HG02943 (cell line): ENCODE measurements around the gene MYBBP1A.

Experiments used
- ATAC-seq: cut with Tn5 transposase; IDR thresholded peaks from one replicate; pipeline ENCODE4 v1.9.1; 2021; ENCODE audit warnings: mild to moderate bottlenecking, low read depth, moderate library complexity; ENCODE audit not compliant: unreplicated experiment

MYBBP1A gene

DNA sequence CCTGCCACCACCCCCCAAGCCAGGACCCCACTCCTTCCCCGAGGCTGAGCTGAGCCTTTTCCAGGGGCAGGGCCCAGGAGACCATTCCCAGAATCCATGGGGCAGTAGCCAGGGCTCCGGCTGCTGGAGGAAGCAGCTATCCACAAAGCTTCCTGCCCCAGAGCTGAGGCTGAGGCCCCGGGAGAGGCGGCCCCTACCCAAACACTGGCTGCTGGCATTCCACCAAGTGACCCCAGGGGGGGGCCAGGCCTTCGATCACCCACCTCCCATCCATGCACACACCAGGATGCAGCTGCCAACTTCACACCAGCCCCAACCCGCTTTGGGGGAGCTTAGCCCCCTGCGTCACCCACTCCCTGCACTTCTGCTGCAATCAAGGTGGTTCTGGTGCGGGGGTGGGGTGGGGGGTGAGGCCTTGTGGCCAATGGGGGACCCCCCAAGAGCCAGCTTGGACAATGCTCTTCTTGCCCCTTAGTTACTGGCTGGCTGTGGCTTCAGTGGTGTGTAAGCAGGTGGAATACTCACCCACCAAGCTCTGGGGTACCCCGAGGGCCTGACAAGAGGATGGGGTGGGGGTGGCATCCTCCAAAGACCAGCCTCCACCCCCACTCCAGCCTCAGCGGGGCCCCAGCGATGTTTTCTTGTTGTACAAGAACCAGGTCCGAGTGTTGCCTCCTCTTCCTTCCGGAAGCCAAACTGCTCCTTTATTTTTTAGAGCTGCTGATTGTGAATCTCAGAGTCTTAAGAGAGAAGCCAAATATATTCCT lies 16.8 kb downstream of the MYBBP1A start:
- no peak for ATAC-seq

- ATAC-seq = no peak
Measured at GRCh38 chr17:4537451-4538235, 17.5 kb downstream of the MYBBP1A start.

DNA sequence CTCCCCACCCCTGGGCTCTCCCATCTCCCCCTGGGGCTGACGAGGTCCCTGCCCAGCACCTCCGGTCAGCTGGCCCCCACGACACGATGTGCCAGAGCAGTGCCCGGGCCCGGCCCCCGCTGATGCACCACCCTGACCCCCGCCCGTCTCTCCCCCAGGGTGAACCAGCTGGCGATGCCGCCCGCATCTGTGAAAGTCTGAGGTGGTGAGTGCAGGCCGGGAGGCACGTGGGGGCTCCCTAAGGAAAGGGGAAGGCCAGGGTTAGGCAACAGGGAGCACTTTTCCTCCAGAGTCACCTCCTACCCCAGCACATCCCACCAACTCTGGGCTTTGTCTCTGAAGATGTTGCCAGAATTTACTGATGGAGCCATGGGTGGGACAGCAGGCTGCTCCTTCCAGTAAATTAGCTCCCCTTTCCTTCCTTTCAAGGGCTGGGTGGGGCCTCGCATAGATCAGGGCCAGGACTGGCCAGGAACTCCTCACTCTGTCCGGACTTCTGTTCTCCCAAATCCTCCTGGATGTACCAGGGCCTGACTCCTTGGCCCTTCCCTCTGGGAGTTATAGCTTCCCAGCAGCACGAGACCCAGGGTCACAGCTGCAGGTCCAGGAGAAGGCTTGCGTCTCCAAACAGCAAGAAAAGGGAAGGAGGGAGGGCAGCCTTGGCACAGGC lies 18.3 kb downstream of the MYBBP1A start:
- ATAC-seq = no peak

- ATAC-seq = no peak
Measured at GRCh38 chr17:4536259-4536741, 18.9 kb downstream of the MYBBP1A start.

DNA sequence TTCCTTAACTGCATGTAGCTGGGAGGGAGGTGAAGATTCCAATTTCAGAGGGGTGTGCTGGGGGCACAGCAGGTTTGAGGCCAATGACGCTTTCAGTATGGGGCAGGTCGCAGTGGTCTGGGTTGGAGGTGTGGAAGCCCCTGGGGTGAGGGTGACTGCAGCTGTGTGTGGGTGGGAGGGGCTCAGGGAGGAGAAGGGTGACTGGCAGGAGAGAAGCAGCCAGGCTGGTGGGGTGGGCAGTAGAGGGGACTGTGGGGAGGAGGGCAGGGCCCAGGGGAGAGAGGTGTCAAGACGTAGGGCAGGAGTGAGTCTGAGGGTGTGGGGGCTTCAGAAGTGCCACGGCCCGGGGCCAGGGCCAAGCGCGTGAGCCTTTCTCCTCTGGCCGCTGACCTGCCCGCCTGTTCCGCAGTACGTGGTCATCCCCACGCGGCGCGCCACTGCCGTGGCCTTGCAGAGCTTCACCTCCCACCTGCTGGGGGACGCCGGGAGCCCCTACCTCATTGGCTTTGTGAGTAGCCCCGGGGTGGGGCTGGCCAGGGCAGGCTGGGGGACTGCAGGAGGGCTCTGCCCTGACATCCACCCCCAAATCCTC lies 19.4 kb downstream of the MYBBP1A start:
- no peak for ATAC-seq

GRCh38 chr17:4534928-4535666 lies 20.1 kb downstream of the MYBBP1A start:
- no peak for ATAC-seq

GRCh38 chr17:4534515-4534914 lies 20.7 kb downstream of the MYBBP1A start:
- ATAC-seq = no peak

DNA sequence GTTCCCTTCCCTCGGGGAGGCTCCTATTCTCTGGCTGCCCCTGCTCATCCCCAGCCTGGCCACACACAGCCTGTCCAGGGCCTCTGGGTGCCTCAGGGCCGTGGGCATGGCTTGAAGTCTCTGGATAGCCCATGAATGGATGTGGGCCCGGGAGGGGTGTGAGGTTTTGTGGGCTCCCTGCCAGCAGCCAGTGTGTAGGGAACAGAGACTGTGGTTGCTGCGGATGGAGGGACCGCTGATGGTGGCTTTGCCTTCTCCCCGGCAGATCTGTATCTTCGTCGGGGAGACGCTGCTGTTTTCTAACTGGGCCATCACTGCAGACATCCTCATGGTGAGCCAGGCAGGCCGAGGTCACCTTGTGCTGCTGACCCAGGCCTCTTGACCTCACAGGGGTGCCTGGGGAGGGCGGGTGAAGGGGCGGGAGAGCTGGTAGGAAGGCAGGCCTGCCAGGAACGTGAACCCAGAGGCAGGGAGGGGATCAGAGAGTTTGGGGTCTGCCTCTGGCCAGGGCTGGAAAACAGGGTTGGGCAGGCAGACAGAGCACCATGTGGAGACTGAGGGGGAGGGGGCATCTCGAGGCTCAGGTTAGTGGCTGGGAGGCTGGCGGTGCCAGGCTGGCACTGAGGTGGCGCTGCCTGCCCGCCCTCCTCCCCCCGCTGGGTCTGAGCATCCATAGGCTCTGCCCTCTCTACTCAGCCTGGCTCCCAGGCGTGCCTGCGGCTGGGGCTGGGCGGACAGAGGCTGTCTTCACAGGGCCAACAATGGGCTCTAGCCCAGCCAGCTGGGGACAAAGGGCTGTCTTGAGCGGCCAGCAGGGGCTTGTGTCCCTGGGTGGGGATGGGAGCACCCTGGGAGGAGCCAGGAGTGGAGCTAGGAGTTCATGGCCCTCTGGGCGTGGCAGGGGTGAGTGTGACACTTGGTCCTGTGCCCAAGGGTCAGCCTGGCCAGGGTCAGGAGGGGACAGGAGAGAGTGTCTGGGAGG lies 21.4 kb downstream of the MYBBP1A start:
- no peak for ATAC-seq

DNA sequence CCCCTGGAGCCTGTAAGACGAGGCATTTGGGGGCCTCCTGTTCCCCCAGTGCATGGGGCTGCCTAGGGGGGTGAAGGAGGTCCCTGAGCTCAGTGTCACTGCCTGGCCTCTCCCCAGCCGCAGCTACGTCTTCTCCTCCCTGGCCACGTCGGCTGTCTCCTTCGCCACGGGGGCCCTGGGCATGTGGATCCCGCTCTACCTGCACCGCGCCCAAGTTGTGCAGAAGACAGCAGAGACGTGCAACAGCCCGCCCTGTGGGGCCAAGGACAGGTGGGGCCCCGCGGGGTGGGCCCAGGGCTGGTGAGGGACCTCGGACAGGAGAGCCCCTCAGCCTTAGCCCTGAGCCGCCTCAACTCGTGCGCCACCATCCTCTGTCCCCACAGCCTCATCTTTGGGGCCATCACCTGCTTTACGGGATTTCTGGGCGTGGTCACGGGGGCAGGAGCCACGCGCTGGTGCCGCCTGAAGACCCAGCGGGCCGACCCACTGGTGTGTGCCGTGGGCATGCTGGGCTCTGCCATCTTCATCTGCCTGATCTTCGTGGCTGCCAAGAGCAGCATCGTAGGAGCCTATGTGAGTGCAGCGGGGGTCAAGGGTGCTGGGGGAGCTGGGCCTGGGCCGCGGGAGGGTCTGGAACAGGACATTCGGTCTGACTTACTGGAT lies 22.2 kb downstream of the MYBBP1A start:
- ATAC-seq = no peak

DNA sequence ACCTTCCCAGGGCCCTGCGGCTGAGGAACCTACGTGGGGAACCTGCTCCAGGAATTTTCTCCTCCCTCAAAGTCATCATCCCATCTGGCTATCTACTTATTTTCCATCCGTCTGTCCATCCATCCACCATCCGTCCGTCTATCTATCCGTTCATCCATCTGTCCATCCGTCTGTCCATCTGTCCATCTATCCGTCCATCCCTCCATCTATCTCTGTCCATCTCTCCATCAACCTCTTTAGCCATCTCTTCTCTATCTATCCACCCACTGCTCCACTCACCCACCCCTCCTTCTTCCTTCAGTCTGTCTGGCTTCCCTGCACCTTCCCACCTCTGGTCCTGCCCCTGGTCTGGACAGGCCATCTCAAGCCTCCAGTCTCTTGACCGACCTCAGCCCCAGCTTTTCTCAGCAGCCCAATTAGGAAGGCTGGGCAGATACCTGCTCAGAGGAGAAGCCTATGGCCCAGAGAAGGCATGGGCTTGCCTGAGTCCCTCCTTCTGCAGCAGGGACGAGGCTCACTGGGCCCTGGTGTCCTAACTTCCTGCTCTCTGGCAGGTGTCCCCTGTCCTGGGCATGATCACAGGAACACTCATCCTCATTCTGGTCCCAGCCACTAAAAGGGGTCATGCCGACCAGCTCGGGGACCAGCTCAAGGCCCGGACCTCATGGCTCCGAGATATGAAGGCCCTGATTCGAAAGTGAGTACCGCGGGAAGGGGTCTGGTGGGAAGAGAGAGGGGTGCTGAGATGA lies 23.0 kb downstream of the MYBBP1A start:
- no peak for ATAC-seq

DNA sequence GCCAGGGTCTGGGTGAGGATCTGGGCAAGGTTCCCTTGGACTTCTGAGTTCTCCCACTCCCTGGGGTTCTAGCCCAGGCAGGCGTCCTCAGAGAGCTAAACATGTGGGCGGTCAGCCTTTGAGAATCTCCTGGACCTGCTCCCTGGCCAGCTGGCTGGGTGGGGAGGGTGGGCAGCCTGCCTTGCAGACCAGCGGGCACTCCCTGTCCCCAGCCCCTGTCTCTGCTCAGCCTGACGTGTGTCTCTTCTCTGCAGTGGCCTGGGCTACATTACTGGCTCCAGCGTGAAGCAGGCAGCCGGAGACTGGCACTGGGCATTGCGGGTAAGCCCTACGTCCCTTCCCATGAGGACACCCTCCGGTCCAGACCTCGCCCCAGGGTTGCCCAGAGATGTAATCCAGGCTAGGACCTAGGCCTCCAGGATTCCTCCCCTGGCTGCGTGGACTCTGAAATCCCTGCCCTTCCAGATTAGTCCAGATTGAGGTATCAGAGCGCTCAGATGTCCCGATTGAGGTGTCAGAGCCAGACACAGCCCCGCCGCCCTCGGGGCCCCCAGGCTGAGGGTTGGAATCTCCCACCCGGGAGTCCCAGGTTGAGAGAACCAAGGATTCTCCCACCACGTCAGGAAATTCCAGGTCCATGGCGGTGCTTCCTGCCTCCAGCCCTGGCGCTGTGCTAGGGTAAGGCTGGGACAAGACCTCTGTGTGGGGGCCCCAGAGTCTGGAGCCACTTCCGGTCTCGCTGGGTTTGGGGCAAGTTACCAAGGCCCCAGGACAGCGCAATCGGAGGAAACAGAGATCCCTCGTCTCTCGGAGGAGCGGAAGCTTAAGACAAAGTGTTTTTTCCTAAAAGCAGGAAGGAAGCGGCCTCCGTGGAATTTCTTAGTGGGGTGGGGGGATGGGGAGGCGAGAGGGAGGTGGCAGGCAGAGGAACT lies 24.1 kb downstream of the MYBBP1A start:
- ATAC-seq = no peak

DNA sequence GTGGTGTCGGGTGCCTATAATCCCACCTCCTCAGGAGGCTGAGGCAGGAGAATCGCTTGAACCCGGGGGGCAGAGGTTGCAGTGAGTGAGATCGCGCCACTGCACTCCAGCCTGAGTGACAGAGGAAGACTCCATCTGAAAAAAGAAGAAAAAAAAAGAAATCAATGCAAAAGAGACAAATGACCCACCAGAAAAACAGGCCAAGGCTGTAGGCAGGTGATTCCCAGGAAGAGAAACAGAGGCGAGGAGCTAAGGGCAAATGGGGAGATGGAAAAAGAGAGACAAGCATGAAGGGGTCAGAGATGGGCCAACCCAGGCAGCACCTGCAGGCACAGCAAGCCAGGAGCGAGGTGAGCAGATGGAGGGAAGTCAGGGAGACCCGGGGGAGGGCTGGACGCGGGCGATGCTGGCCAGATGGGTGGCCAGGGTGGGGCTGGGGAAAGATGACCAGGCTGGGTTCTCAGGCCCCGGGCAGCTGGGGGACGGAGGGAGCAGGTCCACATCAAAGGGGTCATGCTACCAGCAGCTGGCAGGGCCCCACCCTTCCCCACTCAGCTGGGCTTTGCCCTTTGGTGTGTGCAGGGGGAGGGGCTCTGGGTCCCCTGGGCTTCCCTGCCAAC lies 25.5 kb downstream of the MYBBP1A start:
- no peak for ATAC-seq

DNA sequence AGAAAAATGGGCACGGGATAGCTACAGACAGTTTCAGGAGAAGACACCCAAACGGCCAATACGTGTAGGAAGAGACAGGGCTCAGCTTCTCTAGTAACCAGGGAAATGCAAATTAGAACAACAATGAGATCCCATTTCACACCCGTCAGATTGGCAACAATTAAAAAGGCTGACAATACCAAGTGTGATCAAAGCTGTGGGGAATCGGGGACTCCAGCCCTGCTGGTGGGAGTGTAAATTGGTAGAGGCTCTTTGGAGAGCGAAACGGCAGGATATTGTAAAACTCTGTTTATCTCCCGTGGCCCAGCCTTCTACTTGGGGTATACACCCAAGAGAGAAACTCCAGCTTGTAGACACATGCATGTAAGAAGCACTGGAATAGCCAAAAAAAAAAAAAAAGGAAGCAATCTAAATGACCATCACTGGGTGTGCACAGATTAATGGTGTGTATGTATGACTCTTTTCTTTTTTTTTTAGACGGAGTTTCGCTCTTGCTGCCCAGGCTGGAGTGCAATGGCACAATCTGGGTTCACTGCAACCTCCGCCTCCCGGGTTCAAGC lies 27.5 kb downstream of the MYBBP1A start:
- no peak for ATAC-seq

GRCh38 chr17:4527134-4527533 lies 28.1 kb downstream of the MYBBP1A start:
- ATAC-seq = no peak

DNA sequence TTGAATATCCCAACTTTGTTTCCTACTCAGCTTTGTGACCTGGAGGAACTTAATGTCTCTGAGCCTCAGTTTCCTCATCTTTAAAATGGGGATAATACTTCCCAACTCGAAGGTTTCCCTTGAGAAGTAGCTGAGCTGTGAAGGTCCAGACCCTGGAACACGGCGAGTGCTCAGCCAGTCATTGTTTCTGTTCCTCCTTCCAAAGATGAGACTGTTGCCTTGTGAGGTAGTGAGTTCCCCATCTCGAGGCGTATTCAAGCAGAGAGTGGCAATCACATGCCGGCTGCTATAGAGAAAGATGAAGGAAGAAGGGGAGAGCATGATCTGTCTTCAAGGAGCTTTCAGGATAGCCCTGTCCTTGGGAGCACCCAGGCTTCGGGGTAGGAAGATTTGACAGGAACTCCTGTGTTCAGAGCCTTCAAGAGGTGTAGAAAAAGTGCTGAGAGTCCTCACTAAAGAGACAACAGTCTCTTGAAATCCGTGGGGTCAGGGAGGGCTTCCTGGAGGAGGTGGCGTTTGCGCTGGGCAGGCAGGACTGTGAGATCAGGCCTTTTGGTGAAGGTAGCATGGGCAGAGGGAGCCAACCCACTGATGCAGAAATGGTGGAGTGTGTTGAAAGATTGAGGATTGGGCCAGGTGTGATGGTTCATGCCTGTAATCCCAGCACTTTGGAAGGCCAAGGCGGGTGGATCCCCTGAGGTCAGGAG lies 29.3 kb downstream of the MYBBP1A start:
- ATAC-seq = no peak
